ENCODE data around the gene RDH5.
A peak's percentile ranks its signal among the peaks of the same experiment; 100 is the strongest.

The RDH5 gene

GRCh38 chr12:55696796-55697462 is 23.3 kb upstream of the RDH5 start:
- DNase-seq, result no peak

GRCh38 chr12:55697686-55698085 is 22.5 kb upstream of the RDH5 start:
- no peak for DNase-seq

GRCh38 chr12:55698241-55698955 is 21.8 kb upstream of the RDH5 start:
- DNase-seq, result no peak

GRCh38 chr12:55698965-55699364 is 21.2 kb upstream of the RDH5 start:
- DNase-seq, result no peak

GRCh38 chr12:55699471-55700055 is 20.6 kb upstream of the RDH5 start:
- no peak for DNase-seq

- no peak for DNase-seq
Observed at GRCh38 chr12:55700255-55701018, 19.8 kb upstream of the RDH5 start.

GRCh38 chr12:55702861-55703260 is 17.3 kb upstream of the RDH5 start:
- DNase-seq, result no peak

GRCh38 chr12:55703288-55703687 is 16.9 kb upstream of the RDH5 start:
- no peak for DNase-seq

GRCh38 chr12:55703901-55704761 is 16.1 kb upstream of the RDH5 start:
- DNase-seq, result no peak

GRCh38 chr12:55704824-55705718 is 15.1 kb upstream of the RDH5 start:
- DNase-seq, result no peak

GRCh38 chr12:55705782-55706402 is 14.3 kb upstream of the RDH5 start:
- no peak for DNase-seq

- DNase-seq, result no peak
Observed at GRCh38 chr12:55706568-55707218, 13.5 kb upstream of the RDH5 start.

- no peak for DNase-seq
Observed at GRCh38 chr12:55707219-55707671, 12.9 kb upstream of the RDH5 start.

GRCh38 chr12:55707841-55708694 is 12.1 kb upstream of the RDH5 start, which contains the start of gene ITGA7:
ITGA7 (minus strand) TSS chr12:55707904; CDS start chr12:55707682, 222 bp downstream.
- peak; percentile 40 for DNase-seq

- DNase-seq, result no peak
Observed at GRCh38 chr12:55708695-55709233, 11.4 kb upstream of the RDH5 start.

GRCh38 chr12:55711786-55712553 is 8.2 kb upstream of the RDH5 start:
- no peak for DNase-seq

- DNase-seq, result no peak
Observed at GRCh38 chr12:55712700-55713415, 7.3 kb upstream of the RDH5 start.

Measured in NCI-H1417 treated with DMSO at 0.1 percent for 48 hours (cell line).